DND-41 (cell line): ENCODE measurements around the gene SH3GLB2.

ENCODE experiments used
- ATAC-seq: fragments of 200-7000 bp; cut with Tn5 transposase; 3 replicates; pipeline ENCODE4 v1.9.1; 2021; ENCODE audit warnings: low read depth; ENCODE audit not compliant: insufficient read depth
- DNase-seq: peaks from one replicate; pipeline ENCODE4 v3.0.0-alpha.2; 2020
- H2AFZ ChIP-seq: 2 replicates; pipeline ENCODE4 v1.6.0; 2012; ENCODE audit warnings: low read depth, low read length
- H3K27ac ChIP-seq: 2 replicates; pipeline ENCODE4 v1.5.1; 2012; ENCODE audit warnings: low read length, inconsistent platforms
- H3K27me3 ChIP-seq: fragments of 200-600 bp; sonication (generic); 2 replicates; pipeline ENCODE4 v1.6.0; 2012; ENCODE audit warnings: low read length, mild to moderate bottlenecking, inconsistent platforms; ENCODE audit not compliant: insufficient read depth, poor library complexity
- H3K36me3 ChIP-seq: 2 replicates; pipeline ENCODE4 v1.5.1; 2012; ENCODE audit warnings: low read length, inconsistent platforms; ENCODE audit not compliant: insufficient read depth
- H3K4me1 ChIP-seq: 2 replicates; pipeline ENCODE4 v1.5.1; 2012; ENCODE audit warnings: mild to moderate bottlenecking, low read length; ENCODE audit not compliant: insufficient read depth
- H3K4me2 ChIP-seq: 2 replicates; pipeline ENCODE4 v1.6.0; 2012; ENCODE audit warnings: mild to moderate bottlenecking, moderate library complexity, low read length, inconsistent platforms; ENCODE audit not compliant: insufficient read depth
- H3K4me3 ChIP-seq, 2 experiments: fragments of 200-600 bp in 1 of 2; shearing (Covaris generic) in 1 of 2; 2 replicates each; pipeline ENCODE4 v1.5.1; 2012 to 2016; ENCODE audit warnings: inconsistent platforms in 2 of 2, low read length in 2 of 2, mild to moderate bottlenecking in 2 of 2, low read depth in 1 of 2, moderate library complexity in 1 of 2
- H3K79me2 ChIP-seq: 2 replicates; pipeline ENCODE4 v1.6.0; 2012; ENCODE audit warnings: low read length, inconsistent platforms; ENCODE audit not compliant: insufficient read depth
- H3K9ac ChIP-seq: 2 replicates; pipeline ENCODE4 v1.6.0; 2012; ENCODE audit warnings: low read depth, mild to moderate bottlenecking, inconsistent platforms, low read length, moderate library complexity
- H3K9me3 ChIP-seq: 2 replicates; pipeline ENCODE4 v1.5.1; 2012; ENCODE audit warnings: low read length, moderate library complexity, mild to moderate bottlenecking, inconsistent platforms; ENCODE audit not compliant: insufficient read depth, severe bottlenecking
- H4K20me1 ChIP-seq: 2 replicates; pipeline ENCODE4 v1.6.0; 2012; ENCODE audit warnings: low read length; ENCODE audit not compliant: insufficient read depth
- CTCF ChIP-seq: IDR thresholded peaks from 2 replicates; pipeline ENCODE4 v1.5.1; 2012; ENCODE audit warnings: borderline replicate concordance, low read length, moderate library complexity, mild to moderate bottlenecking; ENCODE audit not compliant: poor library complexity, severe bottlenecking; ENCODE audit errors: extremely low read depth
- EZH2 ChIP-seq: IDR thresholded peaks from 3 replicates; pipeline ENCODE4 v1.6.1; 2012; ENCODE audit warnings: borderline replicate concordance, low read depth, mild to moderate bottlenecking, moderate library complexity, low read length, inconsistent platforms; ENCODE audit not compliant: severe bottlenecking

SH3GLB2 gene

GRCh38 chr9:128995791-128996190, 32.3 kb downstream of the SH3GLB2 start:
- H4K20me1 ChIP-seq = peaks cover 3% of the 10 kb centered on the region; the same call in 1 of the 2 replicates
- TF ChIP-seq CTCF (no peak), EZH2 (no peak)
- ATAC-seq (peak; percentile 44; the same call in 2 of the 3 replicates), DNase-seq (no peak)
- no peak overlapping the region for H3K9ac ChIP-seq
- no peaks in the 10 kb centered on the region for H3K4me1 ChIP-seq
- H3K27ac ChIP-seq = no peak overlapping the region
- H3K4me2 ChIP-seq = no peak overlapping the region
- H3K79me2 ChIP-seq = no peaks in the 10 kb centered on the region
- H3K9me3 ChIP-seq = no peaks in the 10 kb centered on the region
- no peaks in the 10 kb centered on the region for H3K27me3 ChIP-seq
- no peak overlapping the region for H3K4me3 ChIP-seq
- peaks cover 86% of the 10 kb centered on the region for H3K36me3 ChIP-seq
- H2AFZ ChIP-seq = no peak overlapping the region

- Histone ChIP-seq H3K9me3 (no peaks in the 10 kb centered on the region), H3K4me2 (no peak overlapping the region), H3K9ac (no peak overlapping the region), H3K27me3 (no peaks in the 10 kb centered on the region), H3K36me3 (peaks cover 82% of the 10 kb centered on the region), H4K20me1 (peaks cover 3% of the 10 kb centered on the region; the same call in 1 of the 2 replicates), H3K27ac (no peak overlapping the region), H3K4me3 (no peak overlapping the region), H3K79me2 (no peaks in the 10 kb centered on the region), H3K4me1 (no peaks in the 10 kb centered on the region), H2AFZ (no peak overlapping the region)
- TF ChIP-seq CTCF (peak; percentile 32), EZH2 (no peak)
- ATAC-seq = 0 out of 3 replicates have a peak, but pooled peaks have one; percentile 39
- DNase-seq = no peak
These were observed 35.1 kb downstream of the SH3GLB2 start for GRCh38 chr9:128992995-128993394.

GRCh38 chr9:128987805-128988204, 40.3 kb downstream of the SH3GLB2 start:
- Histone ChIP-seq H3K4me3 (no peak overlapping the region), H3K4me1 (no peaks in the 10 kb centered on the region), H3K9me3 (no peaks in the 10 kb centered on the region), H3K4me2 (no peak overlapping the region), H3K36me3 (peaks cover 84% of the 10 kb centered on the region), H3K27ac (no peak overlapping the region), H4K20me1 (no peaks in the 10 kb centered on the region), H3K79me2 (no peaks in the 10 kb centered on the region), H3K9ac (no peak overlapping the region), H2AFZ (no peak overlapping the region), H3K27me3 (no peaks in the 10 kb centered on the region)
- ATAC-seq (no peak), DNase-seq (no peak)
- TF ChIP-seq EZH2 = no peak
- TF ChIP-seq CTCF = no peak

GRCh38 chr9:128986671-128987070, 41.5 kb downstream of the SH3GLB2 start:
- ATAC-seq = no peak
- no peaks in the 10 kb centered on the region for H3K79me2 ChIP-seq
- H3K36me3 ChIP-seq = peaks cover 80% of the 10 kb centered on the region
- no peak overlapping the region for H3K4me3 ChIP-seq
- H3K27ac ChIP-seq = no peak overlapping the region
- H4K20me1 ChIP-seq = no peaks in the 10 kb centered on the region
- H3K27me3 ChIP-seq = no peaks in the 10 kb centered on the region
- no peak for TF ChIP-seq EZH2
- no peak for TF ChIP-seq CTCF
- no peaks in the 10 kb centered on the region for H3K4me1 ChIP-seq
- H3K9me3 ChIP-seq = no peaks in the 10 kb centered on the region
- no peak overlapping the region for H3K4me2 ChIP-seq
- no peak overlapping the region for H2AFZ ChIP-seq
- no peak for DNase-seq
- H3K9ac ChIP-seq = no peak overlapping the region
